GM21619 (cell line): ENCODE data around the gene DLG5.

Experiments used
- ATAC-seq: cut with Tn5 transposase; IDR thresholded peaks from one replicate; pipeline ENCODE4 v1.9.1; 2021; ENCODE audit not compliant: unreplicated experiment

DLG5 gene

DNA sequence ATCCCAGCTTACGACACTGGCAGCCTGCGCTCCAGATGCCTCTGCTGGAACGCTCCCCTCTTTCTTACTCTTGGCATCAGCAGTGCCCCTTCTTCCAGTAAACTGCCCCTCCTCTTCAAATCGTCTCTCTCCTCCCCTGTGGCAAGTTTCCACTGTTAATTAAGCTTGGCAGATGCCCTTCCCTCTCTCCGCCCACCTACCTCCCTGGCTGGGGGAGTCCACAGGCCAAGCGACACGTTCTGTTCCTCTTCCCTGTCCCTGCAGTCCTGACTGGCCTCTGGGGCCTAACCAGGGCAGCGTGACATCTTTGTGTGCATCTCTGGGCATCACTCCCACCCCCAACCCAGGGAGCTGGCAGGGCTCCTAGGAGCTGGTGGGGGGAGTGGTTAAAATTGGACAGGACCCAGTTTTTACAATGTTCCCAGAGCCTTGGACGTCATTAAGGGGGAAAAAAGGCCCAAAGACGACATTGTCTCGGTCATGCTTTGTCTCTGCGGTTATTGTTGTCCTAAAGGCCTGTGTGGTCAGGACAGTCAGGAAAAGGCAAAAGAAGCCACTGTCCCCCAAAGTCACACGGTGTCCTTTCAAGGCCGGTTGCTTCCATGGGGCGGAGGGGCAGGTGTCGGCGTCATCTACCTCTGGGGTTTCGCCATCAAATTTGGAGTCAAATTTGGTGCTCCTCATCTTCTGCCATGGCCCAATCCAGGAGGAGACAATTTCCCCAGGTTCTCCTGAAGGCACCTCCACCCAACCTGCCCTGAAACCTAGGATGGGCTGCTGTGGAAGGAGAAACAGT is 54.2 kb downstream of the DLG5 start:
- ATAC-seq: no peak

DNA sequence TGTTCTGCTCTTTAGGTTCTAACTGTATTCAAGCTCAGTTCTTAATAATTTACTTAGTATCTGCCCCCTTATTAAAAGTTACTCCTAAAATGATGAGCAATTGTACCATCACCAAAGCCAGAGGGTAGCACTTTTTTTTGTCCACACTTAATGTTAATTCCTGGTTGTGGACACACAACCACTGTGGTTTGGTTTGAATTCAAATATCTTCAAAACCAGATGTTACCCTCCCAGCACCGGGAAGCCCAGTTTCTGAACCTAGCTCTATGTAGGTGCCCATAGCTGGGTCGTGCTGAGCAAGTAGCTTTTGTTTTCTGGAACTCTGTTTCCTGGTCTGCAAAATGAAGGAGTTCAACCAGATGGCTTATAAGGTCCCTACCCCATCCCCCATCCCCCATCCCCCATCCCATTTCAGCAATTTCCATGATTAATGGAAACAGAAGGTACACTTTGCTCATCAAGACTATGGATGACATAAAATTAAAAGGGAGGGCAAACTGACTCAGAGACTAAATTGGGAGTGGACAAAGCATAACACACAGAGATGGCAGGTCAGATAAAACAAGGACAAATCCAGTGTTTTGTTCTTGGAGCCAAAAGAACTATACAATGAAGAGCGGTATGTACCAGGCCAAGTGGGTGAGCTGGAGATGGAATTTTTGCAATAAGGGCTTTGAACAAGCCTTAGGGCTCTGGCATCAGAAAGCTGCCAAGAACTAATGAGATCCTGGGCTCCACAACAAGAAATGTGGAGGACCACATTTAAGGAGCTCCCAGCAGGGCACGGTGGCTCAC is 56.7 kb downstream of the DLG5 start:
- ATAC-seq: no peak

DNA sequence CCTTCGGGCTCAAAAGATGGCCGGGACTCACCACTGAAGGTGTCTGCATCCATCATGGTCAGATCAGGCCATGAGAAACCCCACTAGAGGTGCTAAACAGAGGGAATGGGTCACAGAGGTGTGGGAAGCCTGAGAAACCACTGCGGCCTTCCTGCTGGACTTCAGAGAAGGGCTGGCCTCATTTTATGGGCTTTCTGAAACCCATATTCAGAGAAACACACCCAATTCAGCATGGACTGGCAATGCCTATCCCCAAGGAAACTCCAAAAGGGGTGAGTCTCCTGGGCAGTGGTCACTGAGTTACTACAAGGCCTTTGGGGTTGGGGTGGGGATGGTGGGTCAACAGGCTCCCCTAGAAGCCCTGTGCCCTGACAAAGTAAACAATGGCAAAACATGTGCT is 58.0 kb downstream of the DLG5 start:
- ATAC-seq: no peak

DNA sequence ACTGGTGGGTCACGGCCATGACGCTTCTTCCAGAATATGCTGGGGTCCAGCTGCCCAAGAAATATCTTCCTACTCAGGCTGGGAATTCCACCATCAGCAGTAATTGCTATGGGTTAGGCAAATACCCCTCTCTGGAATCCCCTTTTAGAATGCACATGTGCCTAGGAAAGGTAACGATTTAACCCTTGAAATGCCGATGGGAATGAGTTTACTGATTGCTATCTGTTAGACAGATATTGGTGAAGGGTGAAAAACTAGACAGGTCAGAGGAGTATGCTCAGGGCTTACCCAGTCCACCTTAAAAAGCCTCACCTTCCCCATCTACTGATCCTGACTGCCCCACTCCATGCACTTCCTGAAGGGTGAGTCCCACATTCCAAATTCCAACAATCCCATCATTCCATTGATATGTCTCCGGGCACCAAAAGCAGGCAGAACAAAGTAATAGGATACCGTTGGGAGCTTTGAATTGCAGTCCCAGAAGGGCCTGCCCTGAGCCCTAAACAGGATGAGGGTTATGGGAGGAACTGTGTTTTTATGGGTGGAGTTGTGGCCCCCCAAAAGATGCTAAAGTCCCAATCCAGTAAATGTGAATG is 59.3 kb downstream of the DLG5 start:
- ATAC-seq: no peak

DNA sequence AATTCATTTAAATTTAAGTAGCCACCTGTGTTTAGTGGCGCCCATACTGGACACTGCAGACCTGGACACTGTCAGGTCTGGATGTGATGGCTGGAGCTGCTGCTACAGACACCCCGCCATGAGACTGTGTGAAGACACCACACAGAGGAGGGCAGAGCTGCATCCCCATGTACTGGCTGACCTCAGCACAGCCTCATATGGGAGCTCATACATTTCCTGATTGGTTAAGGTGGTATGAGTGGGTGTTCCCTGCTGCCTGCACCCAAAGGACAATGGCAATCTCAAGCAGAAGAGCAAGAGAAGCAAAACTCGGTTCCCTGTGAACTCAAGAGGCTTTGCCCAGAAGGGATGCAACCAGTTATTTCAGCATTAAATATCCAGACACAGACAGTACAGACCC is 60.0 kb downstream of the DLG5 start:
- ATAC-seq: no peak

DNA sequence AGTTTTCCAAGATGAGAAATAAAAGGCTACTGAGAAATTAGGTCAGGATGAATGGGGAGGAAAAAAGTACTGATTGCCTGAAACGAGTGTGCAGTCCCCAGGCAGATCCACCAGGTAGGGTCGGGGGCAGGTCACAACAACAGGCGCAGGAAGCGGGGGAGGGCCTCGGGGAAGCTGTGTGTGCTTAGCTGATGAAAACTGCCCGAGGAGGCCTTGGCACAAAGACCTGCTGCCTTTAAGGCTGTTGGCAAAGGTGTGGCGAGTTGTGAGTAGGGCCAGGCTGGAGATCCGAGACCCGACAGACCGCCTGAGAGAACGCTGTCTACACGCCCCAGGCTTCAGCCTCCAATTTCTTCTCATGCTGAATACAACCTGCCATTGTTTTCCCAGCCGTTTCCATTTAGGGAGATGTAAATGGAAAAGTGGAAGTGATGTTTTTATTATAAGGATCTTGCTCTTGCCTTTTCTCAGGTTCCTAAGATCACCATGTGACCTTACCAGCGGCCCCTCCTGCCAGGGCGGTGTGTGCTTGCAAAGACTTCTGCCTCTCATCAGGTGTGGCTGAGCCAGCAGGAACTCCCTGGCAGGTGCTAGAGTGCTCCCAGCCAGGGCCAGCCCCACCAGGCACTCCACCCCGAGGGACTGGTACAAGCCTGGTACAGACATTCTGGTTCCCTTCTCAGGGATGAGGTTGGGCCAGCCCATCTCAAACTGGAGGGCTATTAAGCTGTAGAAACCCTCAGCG is 60.8 kb downstream of the DLG5 start:
- ATAC-seq: no peak

DNA sequence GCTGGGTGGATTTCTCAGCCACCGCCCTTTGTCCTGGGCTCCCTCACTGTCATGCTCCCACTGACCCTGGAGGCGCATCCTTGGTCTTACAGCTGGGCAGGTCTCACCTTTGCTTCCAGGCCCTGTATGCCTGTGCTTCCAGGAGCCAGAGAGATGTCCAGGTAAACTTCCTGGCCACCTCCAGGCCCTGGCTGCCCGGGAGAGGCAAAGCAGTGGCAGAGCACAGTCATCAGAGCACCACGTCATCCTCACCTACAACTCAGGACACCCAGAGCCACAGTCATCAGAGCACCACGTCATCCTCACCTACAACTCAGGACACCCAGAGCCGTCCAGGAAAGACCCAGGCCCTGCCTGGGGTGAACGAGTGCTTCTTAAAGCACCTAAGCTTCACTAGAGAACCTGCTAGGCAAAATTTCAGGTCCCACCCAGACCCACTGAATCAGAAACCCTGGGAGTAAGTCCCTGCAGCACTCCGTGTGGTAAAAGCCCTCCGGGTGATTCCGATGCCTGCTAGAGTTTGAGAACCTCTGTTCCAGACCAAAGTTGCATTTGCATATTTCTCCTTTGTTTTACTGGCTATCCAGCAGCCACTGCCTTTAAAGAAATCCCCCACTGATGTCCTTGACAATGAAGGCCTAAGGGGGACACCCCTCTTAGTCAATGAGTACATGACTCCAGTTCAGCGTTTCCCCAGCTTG is 62.3 kb downstream of the DLG5 start:
- no peak for ATAC-seq

DNA sequence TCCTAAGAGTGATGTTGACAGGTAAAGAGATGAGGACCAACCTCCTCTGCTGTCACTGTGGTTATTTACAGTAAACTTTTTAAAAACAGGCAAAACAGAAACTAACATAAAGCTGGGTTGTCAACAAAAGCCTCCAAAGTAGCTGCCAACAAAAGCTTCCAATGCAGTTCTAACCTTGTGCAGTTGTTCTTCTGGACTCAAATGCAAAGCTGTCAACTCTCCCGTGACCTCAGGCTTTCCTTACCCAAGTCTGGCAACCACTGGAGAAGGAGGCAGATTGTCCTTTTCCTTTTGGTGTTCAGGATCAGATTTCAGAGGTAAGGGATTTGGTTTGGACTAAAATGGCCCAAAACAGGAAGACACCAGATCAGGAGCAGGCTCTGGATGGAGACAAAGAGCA is 63.1 kb downstream of the DLG5 start:
- no peak for ATAC-seq

DNA sequence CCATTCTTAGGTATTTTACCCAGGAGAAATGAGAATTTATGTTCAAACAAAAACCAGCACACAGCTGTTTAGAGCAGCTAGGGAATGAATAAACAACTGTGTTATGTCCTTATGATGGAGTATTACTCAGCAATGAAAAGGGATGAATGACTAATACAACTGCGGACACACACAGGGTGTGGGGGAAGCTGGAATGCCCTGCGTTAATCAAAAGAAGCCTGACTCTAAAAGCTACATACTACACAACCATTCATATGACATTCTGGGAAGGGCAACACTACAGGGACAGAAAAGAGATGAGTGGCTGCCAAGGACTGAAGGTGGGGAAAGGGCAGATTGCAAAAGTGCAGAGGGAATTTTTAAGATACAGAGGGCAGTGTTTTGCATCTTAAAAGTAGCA is 64.0 kb downstream of the DLG5 start:
- no peak for ATAC-seq

DNA sequence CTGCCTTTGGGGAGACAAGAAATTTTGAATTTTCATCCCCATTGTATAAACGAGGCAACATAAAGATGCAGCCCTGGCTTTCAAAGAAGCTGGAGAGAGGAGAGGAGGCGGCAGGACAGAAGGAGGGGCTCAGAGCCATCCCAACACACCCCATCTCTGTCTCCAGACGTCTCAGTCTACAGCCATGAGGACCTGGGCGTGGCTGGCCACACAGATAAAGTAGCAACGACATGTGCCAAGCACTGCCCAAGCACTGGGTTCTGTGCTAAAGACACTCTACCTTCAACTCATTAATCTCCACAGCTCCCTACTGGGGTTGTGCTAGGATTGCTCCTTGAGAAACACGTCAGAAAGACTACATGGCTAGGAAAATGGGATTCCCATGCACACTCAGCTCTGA is 65.2 kb downstream of the DLG5 start:
- no peak for ATAC-seq

DNA sequence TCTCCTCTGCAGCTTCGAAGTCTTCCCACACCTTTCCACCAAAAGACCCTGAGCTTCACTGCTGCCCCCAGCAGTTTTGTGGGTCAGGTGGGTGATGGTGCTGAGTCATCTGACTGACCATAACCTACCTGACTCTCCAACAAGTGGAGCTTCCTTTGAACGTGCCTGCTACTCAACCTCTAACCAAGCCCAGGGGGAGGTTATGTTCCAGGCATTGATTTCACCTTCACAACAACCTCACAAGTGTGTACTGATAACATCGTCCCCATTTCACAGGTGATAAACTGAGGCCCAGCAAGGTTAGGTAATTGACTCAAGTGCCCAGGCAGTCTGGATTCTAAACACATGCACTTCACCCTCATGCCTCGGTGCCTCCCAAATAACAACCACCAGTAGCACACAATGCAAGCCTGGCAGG is 66.7 kb downstream of the DLG5 start:
- ATAC-seq: no peak

DNA sequence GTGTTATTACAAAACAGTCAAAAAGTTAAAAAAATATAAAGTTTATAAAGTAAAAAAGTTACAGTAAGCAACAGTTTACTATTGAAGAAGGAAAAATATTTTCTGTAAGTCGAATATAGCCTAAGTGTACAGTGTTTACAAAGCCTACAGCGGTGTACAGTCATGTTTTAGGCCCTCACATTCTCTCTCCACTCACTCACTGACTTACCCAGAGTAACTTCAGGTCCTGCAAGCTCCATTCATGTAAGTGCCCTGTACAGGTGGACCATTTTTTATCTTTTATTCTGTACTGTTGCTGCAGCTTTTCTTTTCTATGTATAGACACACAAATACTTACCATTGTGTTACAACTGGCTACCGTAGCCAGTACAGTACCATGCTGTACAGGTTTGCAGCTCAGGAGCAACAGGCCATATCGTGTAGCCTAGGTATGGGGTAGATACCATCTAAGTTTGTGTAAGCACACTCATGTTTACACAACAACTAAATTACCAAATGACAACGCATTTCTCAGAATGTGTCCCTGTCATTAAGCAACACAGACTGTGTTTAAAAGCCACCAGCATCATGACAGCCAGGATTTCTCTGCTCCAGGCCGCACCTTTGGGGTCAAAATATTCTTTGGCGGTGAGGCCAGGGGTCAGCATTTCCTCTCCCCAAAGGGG is 67.2 kb downstream of the DLG5 start:
- no peak for ATAC-seq

DNA sequence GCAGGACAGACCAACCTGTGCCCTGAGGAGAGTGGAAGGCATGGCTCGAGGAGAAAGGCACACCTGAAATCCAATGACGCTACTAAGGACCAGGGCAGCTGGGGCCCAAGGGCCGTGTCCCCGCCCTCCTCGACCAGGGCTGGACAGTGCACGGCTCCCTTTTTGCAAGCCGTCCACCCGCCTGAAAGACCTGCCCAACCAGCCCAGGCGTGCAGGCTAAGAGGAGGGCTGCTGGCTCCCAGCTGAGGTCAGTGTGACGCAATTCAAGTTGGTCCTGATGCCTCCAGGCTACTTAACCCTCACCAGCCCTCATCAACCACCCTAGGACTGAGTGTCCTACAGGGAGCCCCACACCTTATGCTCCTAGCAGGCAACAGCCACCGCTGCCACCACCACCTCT is 69.3 kb downstream of the DLG5 start:
- no peak for ATAC-seq

DNA sequence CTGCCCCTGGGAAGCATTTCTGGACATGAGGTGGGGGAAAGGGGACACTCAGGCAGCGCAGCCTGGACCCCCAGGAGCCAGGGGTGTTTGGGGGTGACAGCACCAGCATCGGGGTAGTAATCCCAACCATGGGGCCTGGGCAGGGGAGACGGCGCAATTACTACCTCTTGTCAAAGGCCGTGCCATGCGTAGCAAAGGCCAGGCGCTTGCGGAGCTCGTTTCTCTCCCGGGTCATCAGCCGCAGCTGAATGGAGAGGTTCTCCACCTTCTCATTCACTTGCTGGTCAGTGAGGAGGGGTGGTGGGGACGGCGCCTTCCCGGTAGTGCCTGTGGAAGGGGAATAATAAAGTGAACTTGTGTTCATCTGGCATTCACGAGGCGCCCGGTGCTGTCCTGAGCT is 70.0 kb downstream of the DLG5 start:
- ATAC-seq: no peak

DNA sequence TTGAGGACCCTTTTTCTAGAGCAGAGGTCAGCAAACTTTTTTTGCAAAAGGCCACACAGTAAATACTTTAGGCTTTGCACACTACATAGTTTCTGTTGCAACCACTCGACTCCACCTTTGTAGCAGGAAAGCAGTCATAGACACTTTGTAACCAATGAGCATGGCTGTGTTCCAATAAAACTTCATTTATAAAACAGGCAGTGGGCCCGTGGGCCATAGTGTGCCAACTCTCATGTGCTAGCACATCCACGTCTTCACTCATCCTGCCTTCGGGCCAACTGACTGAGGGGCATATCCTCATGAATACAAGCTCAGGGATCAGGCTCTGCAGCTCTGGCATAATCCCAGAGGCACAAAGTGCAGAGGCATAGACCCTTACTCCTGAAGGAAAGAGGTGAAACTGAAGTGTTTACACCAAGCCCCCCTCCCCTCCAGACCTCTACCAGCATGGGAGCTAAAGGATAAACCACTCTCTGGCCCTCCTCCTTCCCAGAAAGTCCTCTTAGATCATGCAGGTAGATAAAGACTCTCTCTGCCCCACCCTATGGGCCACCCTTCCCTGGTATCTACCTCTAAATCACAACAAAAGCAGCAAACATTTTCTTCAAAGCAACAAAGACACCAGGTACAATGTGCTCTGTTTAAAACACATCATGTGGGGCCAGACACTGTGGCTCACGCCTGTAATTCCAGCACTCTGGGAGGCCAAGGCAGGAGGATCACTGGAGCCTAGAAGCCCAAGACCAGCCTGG is 71.0 kb downstream of the DLG5 start:
- no peak for ATAC-seq

DNA sequence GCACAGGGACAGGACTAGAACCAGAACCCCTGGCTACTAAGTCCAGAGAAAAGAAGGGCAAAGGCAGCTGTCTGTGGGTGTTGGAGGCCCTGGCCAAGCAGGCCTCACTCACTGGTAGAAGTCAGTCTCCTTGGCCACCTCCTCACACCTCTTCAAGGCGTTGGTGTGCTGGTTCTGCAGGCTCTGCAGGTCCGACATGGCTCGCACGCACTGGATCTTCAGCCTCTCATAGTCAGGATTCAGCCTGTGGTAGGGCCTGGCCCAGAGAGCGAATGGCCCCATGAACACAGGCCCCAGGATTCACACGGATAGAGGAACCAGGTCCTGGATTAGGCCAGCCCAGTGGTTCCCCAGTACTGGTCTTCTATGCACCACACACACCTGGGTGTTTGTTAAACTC is 72.4 kb downstream of the DLG5 start:
- no peak for ATAC-seq

DNA sequence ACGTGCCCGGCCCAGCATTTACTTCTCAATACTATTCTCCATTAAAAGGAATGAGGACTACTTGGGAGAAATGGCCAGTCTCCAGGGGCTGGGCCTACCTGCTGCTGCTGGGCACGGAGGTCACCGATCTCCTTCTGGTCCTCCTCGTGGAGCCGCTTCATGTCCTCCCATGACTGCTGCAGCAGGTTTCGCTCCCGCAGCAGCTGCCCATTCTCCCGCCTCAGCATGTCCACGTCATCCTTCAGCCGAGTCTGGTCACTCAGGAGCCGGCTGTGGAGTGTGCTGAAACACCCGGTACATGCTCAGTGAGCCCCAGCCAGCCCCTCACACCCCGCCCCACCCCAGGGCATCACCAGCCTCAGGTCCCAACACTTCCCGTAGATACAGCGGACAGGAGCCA is 73.3 kb downstream of the DLG5 start:
- ATAC-seq: no peak

DNA sequence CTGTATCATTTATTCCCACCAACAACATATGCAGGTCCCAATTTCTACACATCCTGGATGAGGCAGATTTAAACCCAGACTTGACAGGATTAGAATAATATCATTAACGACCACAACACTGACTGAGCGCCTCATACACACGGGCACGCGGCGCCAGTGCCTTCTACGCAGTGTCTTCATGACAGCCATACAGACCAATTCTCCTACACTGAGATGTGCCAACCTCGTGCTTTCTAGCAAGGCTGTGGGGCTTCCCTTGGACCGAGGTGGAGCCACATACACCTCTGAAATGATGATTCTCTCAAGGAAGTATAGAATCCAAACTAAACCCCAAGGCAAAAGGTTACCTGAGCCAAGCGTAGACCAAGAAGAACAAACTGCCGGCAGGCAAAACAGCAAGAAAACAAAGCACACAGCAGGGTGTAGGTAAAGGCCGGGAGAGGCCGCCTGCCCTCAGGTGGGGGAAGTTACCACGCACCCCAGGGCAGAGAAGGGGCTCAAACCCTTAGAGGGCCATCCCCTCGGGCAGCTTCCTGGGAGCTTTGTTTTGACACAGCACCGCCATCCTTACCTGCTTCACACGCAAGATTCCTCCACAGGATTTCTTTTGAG is 75.8 kb downstream of the DLG5 start:
- no peak for ATAC-seq

DNA sequence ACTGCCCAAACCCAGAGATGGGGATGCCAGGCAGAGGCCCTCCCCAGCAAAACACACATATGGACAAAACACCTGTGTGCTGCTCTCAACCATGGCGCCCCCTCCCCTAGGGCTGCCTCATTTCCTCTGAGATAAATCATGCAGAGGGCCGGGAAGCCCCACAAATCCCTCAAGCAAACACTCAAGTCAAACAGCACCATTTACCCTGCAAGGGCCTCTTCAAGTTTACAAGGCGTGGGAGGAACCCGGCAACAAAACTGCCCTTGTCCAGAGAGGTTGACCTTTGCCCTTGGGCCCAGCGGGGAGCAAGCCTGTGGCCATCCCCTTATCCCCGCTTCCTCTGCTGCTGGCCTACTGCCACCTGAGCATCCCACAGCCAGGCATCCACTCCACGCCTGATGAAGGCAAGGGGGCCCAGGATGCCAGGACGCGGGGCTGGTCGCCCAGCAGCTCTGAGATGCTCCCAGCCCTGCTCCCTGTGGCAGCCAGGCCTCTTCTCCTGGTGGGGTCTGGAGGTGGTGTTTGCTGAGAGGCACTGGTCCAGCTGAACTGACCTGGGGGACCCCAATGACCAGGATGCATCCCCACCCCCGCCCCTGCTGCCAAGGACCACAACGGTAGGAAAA is 77.4 kb downstream of the DLG5 start:
- ATAC-seq: no peak
